HepG2 (cell line): Measurements from ENCODE around the gene AKAP12. TPM values are rescaled to one million over a fixed set of nuclear protein-coding genes. Genes with fewer than 3 reads are reported as not detected.

Source experiments
- HDAC2 ChIP-seq: sonication (generic); formaldehyde crosslinking; IDR thresholded peaks from 2 replicates; pipeline ENCODE4 v1.4.0; 2020; ENCODE audit warnings: missing genetic modification reagents
- HHEX ChIP-seq: IDR thresholded peaks from 2 replicates; pipeline ENCODE4 v1.6.1; 2016; ENCODE audit warnings: control low read depth
- JARID2 ChIP-seq: sonication (generic); formaldehyde crosslinking; IDR thresholded peaks from 2 replicates; pipeline ENCODE4 v1.8.1; 2023; ENCODE audit warnings: missing genetic modification reagents, inconsistent platforms; ENCODE audit not compliant: insufficient replicate concordance
- KAT8 ChIP-seq: IDR thresholded peaks from 2 replicates; pipeline ENCODE4 v1.6.1; 2016; ENCODE audit warnings: missing genetic modification reagents, missing compliant biosample characterization
- MIXL1 ChIP-seq: IDR thresholded peaks from 2 replicates; pipeline ENCODE4 v1.6.1; 2016
- SOX6 ChIP-seq, 2 experiments: fragments of 450-650 bp in 1 of 2; sonication (generic) in 1 of 2; formaldehyde crosslinking in 1 of 2; IDR thresholded peaks; 2 replicates each; pipeline versions ENCODE4 v1.4.0 to v1.6.1; 2017 to 2020; ENCODE audit warnings: antibody characterized with exemption in 1 of 2, mild to moderate bottlenecking in 1 of 2, missing genetic modification reagents in 1 of 2
- SPEN ChIP-seq: sonication (generic); formaldehyde crosslinking; IDR thresholded peaks from 2 replicates; pipeline ENCODE4 v1.5.1; 2020; ENCODE audit warnings: low read depth, mild to moderate bottlenecking, missing genetic modification reagents
- TBX2 ChIP-seq: sonication (generic); formaldehyde crosslinking; IDR thresholded peaks from 2 replicates; pipeline ENCODE4 v1.5.0; 2020; ENCODE audit warnings: missing genetic modification reagents, mild to moderate bottlenecking, borderline replicate concordance
- TBX3 ChIP-seq: fragments of 450-650 bp; IDR thresholded peaks from 2 replicates; pipeline ENCODE4 v1.6.1; 2017; ENCODE audit warnings: antibody characterized with exemption, mild to moderate bottlenecking, inconsistent platforms, borderline replicate concordance
- TRIM24 ChIP-seq: sonication (generic); formaldehyde crosslinking; IDR thresholded peaks from 2 replicates; pipeline ENCODE4 v1.8.0; 2022; ENCODE audit warnings: mild to moderate bottlenecking, missing genetic modification reagents
- ZBED4 ChIP-seq: sonication (generic); formaldehyde crosslinking; IDR thresholded peaks from 2 replicates; pipeline ENCODE4 v1.4.0; 2020; ENCODE audit warnings: missing genetic modification reagents, borderline replicate concordance
- ZFP36L1 ChIP-seq: sonication (generic); formaldehyde crosslinking; IDR thresholded peaks from 2 replicates; pipeline ENCODE4 v1.8.0; 2022; ENCODE audit warnings: mild to moderate bottlenecking, missing genetic modification reagents, moderate library complexity
- ZFY ChIP-seq: sonication (generic); formaldehyde crosslinking; IDR thresholded peaks from 2 replicates; pipeline ENCODE4 v1.4.0; 2020; ENCODE audit warnings: missing genetic modification reagents
- ZNF264 ChIP-seq: sonication (generic); formaldehyde crosslinking; IDR thresholded peaks from 2 replicates; pipeline ENCODE4 v1.4.0; 2020; ENCODE audit warnings: missing genetic modification reagents
- ZNF331 ChIP-seq: sonication (generic); formaldehyde crosslinking; IDR thresholded peaks from 2 replicates; pipeline ENCODE4 v1.4.0; 2020; ENCODE audit warnings: missing genetic modification reagents
- ZNF598 ChIP-seq: sonication (generic); formaldehyde crosslinking; IDR thresholded peaks from 2 replicates; pipeline ENCODE4 v1.5.1; 2020; ENCODE audit warnings: mild to moderate bottlenecking, missing genetic modification reagents, borderline replicate concordance
- ZNF772 ChIP-seq: sonication (generic); formaldehyde crosslinking; IDR thresholded peaks from 2 replicates; pipeline ENCODE4 v1.5.0; 2020; ENCODE audit warnings: mild to moderate bottlenecking, missing genetic modification reagents
- ZNF800 ChIP-seq: sonication (generic); formaldehyde crosslinking; IDR thresholded peaks from 2 replicates; pipeline ENCODE4 v1.4.0; 2020; ENCODE audit warnings: missing genetic modification reagents
- polyA plus RNA-seq, 8 experiments: library from polyadenylated mRNA; depleted of rRNA in 3 of 8; stranded (reverse) in 7 of 8; unstranded in 1 of 8; fragments of >200 nt; fragmentation: Illumina TruSeq in 4 of 8; extraction: Trizol in 4 of 8; gene quantifications; 2 replicates each; pipeline versions ENCODE4 v1.2.1 to v1.2.3, GENCODE V29; 2011 to 2016; ENCODE audit warnings: low read depth in 4 of 8, missing spikeins in 1 of 8, mixed read lengths in 1 of 8; ENCODE audit not compliant: insufficient read depth in 1 of 8
- total RNA-seq, 5 experiments: library from RNA; depleted of rRNA; stranded (reverse); fragments of >200 nt; fragmentation: Illumina TruSeq; extraction: Trizol; gene quantifications; 2 replicates each; pipeline ENCODE4 v1.2.3, GENCODE V29; 2016; ENCODE audit warnings: low read depth in 1 of 5
- TF ChIP-seq, protein P1 (sequence below): sonication (generic); formaldehyde crosslinking; IDR thresholded peaks from 2 replicates; pipeline ENCODE4 v1.4.0; 2020; ENCODE audit warnings: missing genetic modification reagents, mild to moderate bottlenecking, borderline replicate concordance
- TF ChIP-seq, protein P2 (sequence below): conservative IDR thresholded peaks from 2 replicates; pipeline ENCODE4 v1.6.1; 2018; ENCODE audit warnings: missing genetic modification reagents

AKAP12 gene
- total and polyA plus RNA-seq, 2 of the 13 experiments (the other 11 are each of a cell fraction or from before 2014, with no cell fraction given), result 10.6 to 19.0 TPM

- 0 out of 2 replicates have a peak, but pooled peaks have one; percentile 34 for TF ChIP-seq ZNF772 (CRISPR knock-in tag)
- TF ChIP-seq SOX6 (IDR thresholded peaks at IDR 0.05), result no peak
- TF ChIP-seq SOX6 (CRISPR knock-in tag; IDR thresholded peaks at IDR 0.05), result peak; percentile 69
- peak; percentile 98 for TF ChIP-seq ZNF331 (CRISPR knock-in tag)
- peak; percentile 67; the same call in 1 of the 2 replicates for TF ChIP-seq HDAC2
- peak; percentile 54; the same call in 1 of the 2 replicates for TF ChIP-seq TRIM24 (CRISPR knock-in tag)
- TF ChIP-seq ZNF800 (CRISPR knock-in tag), result peak; percentile 66; the same call in 1 of the 2 replicates
- TF ChIP-seq, protein P1, sequence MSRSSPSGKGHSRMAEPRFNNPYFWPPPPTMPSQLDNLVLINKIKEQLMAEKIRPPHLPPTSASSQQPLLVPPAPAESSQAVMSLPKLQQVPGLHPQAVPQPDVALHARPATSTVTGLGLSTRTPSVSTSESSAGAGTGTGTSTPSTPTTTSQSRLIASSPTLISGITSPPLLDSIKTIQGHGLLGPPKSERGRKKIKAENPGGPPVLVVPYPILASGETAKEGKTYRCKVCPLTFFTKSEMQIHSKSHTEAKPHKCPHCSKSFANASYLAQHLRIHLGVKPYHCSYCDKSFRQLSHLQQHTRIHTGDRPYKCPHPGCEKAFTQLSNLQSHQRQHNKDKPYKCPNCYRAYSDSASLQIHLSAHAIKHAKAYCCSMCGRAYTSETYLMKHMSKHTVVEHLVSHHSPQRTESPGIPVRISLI (CRISPR knock-in tag), result peak; percentile 86; the same call in 1 of the 2 replicates
- TF ChIP-seq ZNF598 (CRISPR knock-in tag), result 0 out of 2 replicates have a peak, but pooled peaks have one; percentile 29
- peak; percentile 70; the same call in 1 of the 2 replicates for TF ChIP-seq ZNF264
- peak; percentile 42; the same call in 1 of the 2 replicates for TF ChIP-seq ZFY (CRISPR knock-in tag)
- TF ChIP-seq JARID2 (CRISPR knock-in tag), result peak; percentile 50
- TF ChIP-seq, protein P2, sequence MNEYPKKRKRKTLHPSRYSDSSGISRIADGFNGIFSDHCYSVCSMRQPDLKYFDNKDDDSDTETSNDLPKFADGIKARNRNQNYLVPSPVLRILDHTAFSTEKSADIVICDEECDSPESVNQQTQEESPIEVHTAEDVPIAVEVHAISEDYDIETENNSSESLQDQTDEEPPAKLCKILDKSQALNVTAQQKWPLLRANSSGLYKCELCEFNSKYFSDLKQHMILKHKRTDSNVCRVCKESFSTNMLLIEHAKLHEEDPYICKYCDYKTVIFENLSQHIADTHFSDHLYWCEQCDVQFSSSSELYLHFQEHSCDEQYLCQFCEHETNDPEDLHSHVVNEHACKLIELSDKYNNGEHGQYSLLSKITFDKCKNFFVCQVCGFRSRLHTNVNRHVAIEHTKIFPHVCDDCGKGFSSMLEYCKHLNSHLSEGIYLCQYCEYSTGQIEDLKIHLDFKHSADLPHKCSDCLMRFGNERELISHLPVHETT (CRISPR knock-in tag), result peak; percentile 57; the same call in 1 of the 2 replicates
- peak; percentile 88 for TF ChIP-seq TBX3
- TF ChIP-seq HHEX (CRISPR knock-in tag), result peak; percentile 54; the same call in 1 of the 2 replicates
- peak; percentile 63; the same call in 1 of the 2 replicates for TF ChIP-seq KAT8 (CRISPR knock-in tag)
- 0 out of 2 replicates have a peak, but pooled peaks have one; percentile 30 for TF ChIP-seq SPEN (CRISPR knock-in tag)
- TF ChIP-seq ZBED4, result peak; percentile 39; the same call in 1 of the 2 replicates
- 0 out of 2 replicates have a peak, but pooled peaks have one; percentile 12 for TF ChIP-seq ZFP36L1 (CRISPR knock-in tag)
- TF ChIP-seq MIXL1, result peak; percentile 77; the same call in 1 of the 2 replicates
- peak; percentile 99 for TF ChIP-seq TBX2 (CRISPR knock-in tag)
These were observed 71.3 kb downstream of the AKAP12 start (continued) for GRCh38 chr6:151310852-151311767.
